Measurements from ENCODE around the gene GNB3.

Gene GNB3

GRCh38 chr12:6839482-6840201 is 1.1 kb upstream of the GNB3 start:
- no peak for DNase-seq

- DNase-seq, result no peak
Observed at GRCh38 chr12:6840330-6840729, 395 bp upstream of the GNB3 start.

GRCh38 chr12:6842075-6842474 is 1.4 kb downstream of the GNB3 start:
- no peak for DNase-seq

- DNase-seq, result no peak
Observed at GRCh38 chr12:6843118-6843902, 2.6 kb downstream of the GNB3 start.

GRCh38 chr12:6845395-6845794 is 4.7 kb downstream of the GNB3 start:
- DNase-seq, result no peak

- DNase-seq, result no peak
Observed at GRCh38 chr12:6846316-6846869, 5.7 kb downstream of the GNB3 start.

GRCh38 chr12:6847676-6848075 is 7.0 kb downstream of the GNB3 start:
- DNase-seq, result no peak

- DNase-seq, result no peak
Observed at GRCh38 chr12:6849427-6849826, 8.7 kb downstream of the GNB3 start.

GRCh38 chr12:6849976-6850560 is 9.3 kb downstream of the GNB3 start:
- DNase-seq, result no peak

GRCh38 chr12:6850796-6851152 is 10.0 kb downstream of the GNB3 start:
- no peak for DNase-seq

GRCh38 chr12:6851153-6851920 is 10.6 kb downstream of the GNB3 start, which contains the start of gene CDCA3:
Gene CDCA3, minus strand, starts transcription at chr12:6851286. Its CDS starts 334 bp downstream, at chr12:6850952.
- peak; percentile 96 for DNase-seq

- DNase-seq, result peak; percentile 99
Observed at GRCh38 chr12:6851921-6852650, 11.4 kb downstream of the GNB3 start, which contains the start of gene USP5. Gene USP5, plus strand, starts transcription at chr12:6852150. Its CDS starts 30 bp downstream, at chr12:6852180.

GRCh38 chr12:6852651-6853354 is 12.1 kb downstream of the GNB3 start:
- no peak for DNase-seq

GRCh38 chr12:6853626-6854025 is 12.9 kb downstream of the GNB3 start:
- DNase-seq, result no peak

GRCh38 chr12:6854036-6854435 is 13.3 kb downstream of the GNB3 start:
- no peak for DNase-seq

- DNase-seq, result no peak
Observed at GRCh38 chr12:6855322-6855721, 14.6 kb downstream of the GNB3 start.

GRCh38 chr12:6858799-6859198 is 18.1 kb downstream of the GNB3 start:
- no peak for DNase-seq

GRCh38 chr12:6860116-6860515 is 19.4 kb downstream of the GNB3 start:
- no peak for DNase-seq

GRCh38 chr12:6860942-6861341 is 20.2 kb downstream of the GNB3 start:
- DNase-seq, result no peak

GRCh38 chr12:6861391-6861790 is 20.7 kb downstream of the GNB3 start:
- no peak for DNase-seq

- DNase-seq, result no peak
Observed at GRCh38 chr12:6863033-6863432, 22.3 kb downstream of the GNB3 start.

All from GDM1 (cell line).